DMS 273 treated with DMSO at 0.1 percent for 48 hours (cell line): ENCODE data around the gene ESCO1.
"Not testable (repeated sequence)": the region's sequence is repeated elsewhere in the genome, so short reads cannot be mapped to it uniquely, and the experiment has no call there.

Experiments
- DNase-seq: peaks from one replicate; lab custom pipeline; 2025; lab: John Stamatoyannopoulos, UW

The ESCO1 gene

DNA sequence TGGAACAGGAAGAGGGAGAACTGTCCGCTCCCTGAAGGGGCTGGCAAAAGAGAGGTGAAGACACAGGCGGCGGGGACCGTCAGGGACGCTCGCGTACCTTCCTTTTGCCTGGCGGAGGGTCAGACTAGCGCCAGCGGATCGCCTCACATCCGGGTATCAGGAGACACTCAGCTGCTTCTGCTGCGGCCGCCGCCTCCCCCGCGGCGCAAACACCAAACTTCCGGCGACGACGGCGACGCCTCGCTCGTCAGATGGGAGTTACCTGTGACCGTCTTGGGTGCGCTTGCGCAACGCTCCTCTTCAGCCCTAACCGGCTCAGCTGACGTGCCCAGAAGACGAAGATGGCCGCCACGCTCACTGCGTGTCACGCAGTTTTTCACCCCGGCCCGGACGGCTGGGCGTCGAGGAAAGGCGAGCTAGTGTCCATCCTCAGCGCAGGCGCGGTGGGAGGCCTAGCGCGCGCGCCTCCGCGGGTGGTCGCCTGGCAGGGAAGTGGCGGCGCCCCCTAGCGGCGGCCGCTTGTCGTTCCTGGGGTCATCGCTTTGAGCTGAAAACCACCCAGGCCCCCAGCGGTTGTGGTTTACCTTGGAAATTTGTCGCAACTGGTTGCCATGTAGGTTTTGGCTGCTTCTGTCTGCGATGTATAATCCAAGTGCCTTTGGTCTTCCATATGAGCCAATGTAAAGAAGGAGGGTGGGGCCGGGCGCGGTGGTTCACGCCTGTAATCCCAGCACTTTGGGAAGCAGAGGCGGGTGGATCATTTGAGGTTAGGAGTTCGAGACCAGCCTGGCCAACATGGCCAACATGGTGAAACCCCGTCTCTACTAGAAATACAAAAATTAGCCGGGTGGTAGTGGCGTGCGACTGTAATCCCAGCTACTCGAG lies at the start of gene ESCO1:
Gene ESCO1 (minus strand): TSS at position 179 of the 885 bp plus-strand sequence. CDS start 25,861 bp downstream, outside the sequence.
- DNase-seq: peak; percentile 95

GRCh38 chr18:21640375-21640774 lies 39.9 kb upstream of the ESCO1 start:
- DNase-seq: not testable (repeated sequence)

DNA sequence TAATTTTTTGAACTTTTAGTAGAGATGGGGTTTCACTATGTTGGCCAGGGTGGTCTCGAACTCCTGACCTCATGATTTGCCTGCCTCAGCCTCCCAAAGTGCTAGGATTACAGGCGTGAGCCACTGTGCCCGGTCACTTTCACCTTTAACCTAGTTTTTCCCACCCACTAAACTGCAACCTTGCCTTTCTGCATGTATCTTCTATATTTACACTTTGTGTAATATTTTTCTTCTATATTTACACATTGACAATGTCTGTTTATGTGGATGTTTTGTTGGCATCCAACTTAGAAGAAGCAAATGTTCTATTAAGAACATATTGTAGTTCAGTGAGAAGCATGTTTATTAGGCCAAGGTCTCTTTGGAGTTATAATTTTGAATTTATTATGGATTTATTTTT lies 38.3 kb upstream of the ESCO1 start:
- no peak for DNase-seq

GRCh38 chr18:21636769-21637168 lies 36.3 kb upstream of the ESCO1 start:
- DNase-seq: no peak

DNA sequence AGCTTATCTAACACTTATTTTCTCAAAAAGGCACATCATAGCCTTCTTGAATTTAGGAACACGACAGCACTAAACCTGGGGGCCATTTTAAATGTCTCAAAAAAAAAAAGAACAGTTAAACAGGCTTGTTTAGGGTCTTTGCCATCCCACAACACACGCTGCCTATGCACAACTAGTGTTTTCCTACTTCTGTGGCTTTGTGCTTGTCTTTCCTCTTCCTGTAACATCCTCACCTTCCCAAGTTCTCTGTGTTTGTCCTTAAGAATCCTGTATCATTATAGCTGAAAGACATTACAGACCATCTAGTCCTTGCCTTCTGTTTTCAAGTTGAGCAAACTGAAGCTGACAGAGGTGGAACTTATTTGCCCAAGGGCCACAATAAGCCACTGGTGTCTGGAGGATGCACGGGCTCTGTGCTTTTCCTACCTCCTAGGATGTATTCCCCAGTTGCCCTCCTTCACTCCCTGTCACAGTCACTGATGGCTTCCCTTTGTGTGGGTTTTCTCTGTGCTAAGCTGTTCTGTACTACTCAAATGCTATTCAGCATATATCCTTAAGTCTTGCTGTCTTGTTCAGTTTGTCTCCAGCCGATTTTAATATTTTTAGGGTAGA lies 34.2 kb upstream of the ESCO1 start:
- DNase-seq: no peak

GRCh38 chr18:21632393-21632792 lies 31.9 kb upstream of the ESCO1 start:
- no peak for DNase-seq

DNA sequence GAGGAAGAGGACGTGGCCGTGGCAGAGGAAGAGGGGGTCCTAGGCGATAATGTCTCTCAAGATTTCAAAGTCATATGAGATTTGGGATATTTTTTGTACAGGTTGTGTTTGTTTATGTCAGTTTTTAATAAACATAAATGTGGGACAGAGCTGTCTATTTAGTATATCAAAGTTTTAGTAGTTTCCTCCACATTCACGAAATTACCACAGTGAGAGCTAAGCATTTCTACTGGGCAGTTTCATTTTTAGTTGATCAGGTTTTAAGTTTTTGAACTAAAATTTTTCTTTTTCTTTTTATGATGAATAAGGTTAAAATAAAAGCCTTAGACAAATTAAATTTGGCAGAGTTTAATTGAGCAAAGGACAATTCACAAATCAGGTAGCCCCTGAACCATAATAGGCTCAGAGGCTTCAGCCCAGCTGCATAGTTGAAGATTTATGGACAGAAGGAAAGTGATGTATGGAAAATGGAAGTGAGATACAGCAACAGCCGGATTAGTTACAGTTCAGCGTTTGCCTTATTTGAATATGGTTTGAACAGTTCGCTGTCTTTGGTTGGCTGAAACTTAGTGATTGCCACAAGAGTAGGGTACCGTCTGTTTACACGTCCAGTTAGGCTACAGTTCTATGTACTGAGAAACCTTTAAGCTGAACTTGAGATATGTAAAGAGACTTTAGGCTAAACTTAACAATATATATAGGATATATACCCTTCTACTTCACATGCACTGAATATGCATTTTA lies 28.8 kb upstream of the ESCO1 start:
- DNase-seq: no peak

DNA sequence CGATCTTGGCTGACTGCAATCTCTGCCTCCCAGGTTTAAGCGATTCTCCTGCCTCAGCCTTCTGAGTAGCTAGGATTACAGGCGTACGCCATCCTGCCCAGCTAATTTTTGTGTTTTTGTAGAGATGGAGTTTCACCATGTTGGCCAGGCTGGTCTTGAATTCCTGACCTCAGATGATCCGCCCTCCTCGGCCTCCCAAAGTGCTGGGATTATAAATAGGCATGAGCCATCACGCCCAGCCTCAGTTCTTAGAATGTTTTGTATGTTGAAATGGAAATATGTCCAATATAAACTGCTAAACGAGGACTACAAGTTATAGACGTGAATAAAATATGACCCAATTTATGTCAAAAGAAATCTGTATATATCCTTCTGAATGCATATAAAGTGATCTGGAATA lies 21.1 kb upstream of the ESCO1 start:
- DNase-seq: not testable (repeated sequence)

- peak; percentile 61 for DNase-seq
Measured at GRCh38 chr18:21612125-21613039, 11.9 kb upstream of the ESCO1 start, which contains the start of gene SNRPD1. Gene SNRPD1 (plus strand): TSS chr18:21612314. CDS start chr18:21612430, 116 bp downstream.

DNA sequence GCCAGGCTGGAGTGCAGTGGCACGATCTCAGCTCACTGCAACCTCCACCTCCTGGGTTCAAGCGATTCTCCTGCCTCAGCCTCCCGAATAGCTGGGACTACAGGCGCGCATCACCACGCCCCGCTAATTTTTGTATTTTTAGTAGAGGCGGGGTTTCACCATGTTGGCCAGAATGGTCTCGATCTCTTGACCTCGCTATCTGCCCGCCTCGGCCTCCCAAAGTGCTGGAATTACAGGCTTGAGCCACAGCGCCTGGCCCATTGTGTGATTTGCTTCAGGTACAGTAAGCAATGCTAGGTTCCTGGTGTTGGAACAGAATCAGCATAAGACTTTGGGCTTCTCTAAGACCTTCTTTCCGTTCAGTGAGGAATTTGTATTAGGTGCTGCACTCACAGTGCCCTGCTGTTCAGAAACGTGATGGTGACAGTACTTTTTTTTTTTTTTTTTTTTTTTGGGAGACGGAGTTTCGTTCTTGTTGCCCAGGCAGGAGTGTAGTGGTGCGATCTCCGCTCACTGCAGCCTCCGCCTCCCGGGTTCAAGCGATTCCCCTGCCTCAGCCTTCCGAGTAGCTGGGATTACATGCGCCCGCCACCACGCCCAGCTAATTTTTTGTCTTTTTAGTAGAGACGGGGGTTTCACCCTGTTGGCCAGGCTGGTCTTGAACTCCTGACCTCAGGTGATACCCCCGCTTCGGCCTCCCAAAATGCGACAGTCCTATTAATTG lies 11.1 kb upstream of the ESCO1 start:
- DNase-seq: not testable (repeated sequence)

DNA sequence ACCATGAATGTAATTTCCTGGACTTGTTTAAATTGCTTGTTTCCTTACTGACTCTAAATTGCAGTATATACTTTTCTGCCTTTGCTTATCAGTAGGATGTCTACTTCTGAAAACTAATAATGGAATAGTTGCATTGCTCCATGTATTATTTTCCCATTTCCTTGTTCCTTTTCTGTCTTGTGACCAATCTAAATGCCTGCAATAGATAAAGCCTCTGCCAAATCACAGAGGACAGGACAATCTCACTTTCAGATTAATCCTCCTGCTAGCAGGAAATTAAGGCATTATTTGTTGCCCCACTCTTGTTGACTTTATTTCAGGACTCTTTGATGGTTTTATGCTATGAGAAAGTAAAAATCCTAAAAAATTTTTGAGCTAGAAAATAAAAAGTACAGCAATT lies 4.7 kb upstream of the ESCO1 start:
- DNase-seq: no peak

- no peak for DNase-seq
Measured at GRCh38 chr18:21604671-21605070, 4.2 kb upstream of the ESCO1 start.

- DNase-seq: no peak
Measured at GRCh38 chr18:21602299-21602587, 1.7 kb upstream of the ESCO1 start.

DNA sequence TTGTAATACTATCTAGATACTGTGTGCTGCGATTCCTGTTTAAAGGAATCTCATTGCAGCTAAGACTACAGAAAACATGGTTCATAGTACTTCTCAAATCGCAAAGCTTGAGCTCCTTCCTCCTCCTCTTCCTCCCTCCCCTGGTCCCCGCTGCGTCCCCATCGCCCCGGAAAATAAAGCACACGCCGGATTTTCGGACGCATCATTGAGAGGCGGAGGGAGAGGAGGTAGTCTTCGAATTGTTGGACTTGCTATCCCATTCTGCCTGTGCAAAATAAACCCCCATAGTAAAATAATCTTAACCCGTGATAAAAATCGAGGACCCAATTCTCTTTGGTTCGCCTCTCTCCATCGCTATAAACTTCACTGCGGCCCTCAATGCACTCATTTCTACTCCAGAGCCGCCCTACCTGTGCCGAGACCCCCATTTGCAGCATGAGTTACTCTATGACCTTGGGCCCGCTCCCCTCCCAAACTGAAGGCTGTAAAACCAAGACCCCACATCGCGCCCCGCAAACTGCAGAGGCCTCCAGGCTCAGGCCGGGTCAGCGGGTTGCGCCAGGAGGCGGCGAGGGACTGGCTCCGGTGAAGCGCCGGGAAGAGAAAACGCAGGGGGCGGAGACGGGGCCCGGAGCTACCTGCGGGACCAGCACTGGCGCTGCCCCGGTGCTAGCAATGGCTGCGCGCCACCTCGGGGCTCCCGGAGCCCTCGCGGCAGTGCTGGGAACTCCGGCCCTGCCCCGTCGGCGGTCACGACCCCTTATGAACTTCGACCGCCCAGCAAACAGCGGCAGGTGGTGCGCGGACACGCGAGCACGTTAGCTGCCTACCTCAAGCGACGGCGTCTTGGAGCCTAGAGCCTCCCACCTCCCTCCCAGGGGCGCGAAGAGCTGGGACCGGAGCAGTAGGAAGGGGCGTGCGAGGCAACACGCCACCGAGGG lies 649 bp downstream of the ESCO1 start:
- no peak for DNase-seq

GRCh38 chr18:21598726-21599584 lies 1.5 kb downstream of the ESCO1 start:
- DNase-seq: no peak

DNA sequence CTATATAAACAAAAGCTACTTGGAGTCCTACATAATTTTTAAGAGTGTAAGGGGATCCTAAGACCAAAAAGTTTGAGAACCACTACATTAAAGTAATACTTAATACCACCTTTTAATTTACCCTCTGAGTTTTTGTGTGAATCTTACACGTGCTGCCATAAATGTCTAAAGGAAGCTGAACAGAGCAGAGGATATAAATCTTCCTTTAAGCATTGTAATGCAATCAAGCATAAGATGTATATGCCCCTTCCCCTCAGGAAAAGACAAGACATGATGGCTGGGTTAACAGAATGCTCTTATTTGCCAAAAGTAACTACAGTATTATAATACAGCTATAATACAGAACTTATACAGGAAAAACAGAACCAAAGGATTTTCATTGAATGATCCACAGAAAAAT lies 2.9 kb downstream of the ESCO1 start:
- no peak for DNase-seq

- DNase-seq: no peak
Measured at GRCh38 chr18:21593540-21594257, 6.8 kb downstream of the ESCO1 start.

DNA sequence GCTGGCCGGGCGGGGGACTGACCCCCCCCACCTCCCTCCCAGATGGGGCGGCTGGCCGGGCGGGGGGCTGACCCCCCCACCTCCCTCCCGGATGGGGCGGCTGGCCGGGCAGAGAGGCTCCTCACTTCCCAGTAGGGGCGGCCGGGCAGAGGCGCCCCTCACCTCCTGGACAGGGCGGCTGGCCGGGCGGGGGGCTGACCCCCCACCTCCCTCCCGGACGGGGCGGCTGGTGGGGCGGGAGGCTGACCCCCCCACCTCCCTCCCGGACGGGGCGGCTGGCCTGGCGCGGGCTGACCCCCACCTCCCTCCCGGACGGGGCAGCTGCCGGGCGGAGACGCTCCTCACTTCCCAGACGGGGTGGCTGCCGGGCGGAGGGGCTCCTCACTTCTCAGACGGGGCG lies 8.1 kb downstream of the ESCO1 start:
- DNase-seq: not testable (repeated sequence)
